SK-N-SH (cell line): Measurements from ENCODE around the gene NRBP1. TPM values are rescaled to one million over a fixed set of nuclear protein-coding genes. Genes with fewer than 3 reads are reported as not detected.

ENCODE experiments used
- CTCF ChIA-PET: fragments of 300-600, 350-600 bp; formaldehyde crosslinking; extraction: SDS; loops from one replicate; lab custom pipeline; 2021; lab: Yijun Ruan, JAX
- POLR2A ChIA-PET: fragments of 350-600 bp; sonication (Branson Sonifier 250); formaldehyde crosslinking; extraction: SDS; loops from one replicate; lab custom pipeline; 2020; ENCODE audit warnings: antibody characterized with exemption, inconsistent platforms; lab: Yijun Ruan, JAX
- DNase-seq: peaks from one replicate; pipeline ENCODE4 v3.0.0; 2012
- H2AFZ ChIP-seq: fragments of 200-600 bp; sonication (generic); 2 replicates; pipeline ENCODE4 v1.8.1; 2016; ENCODE audit warnings: antibody characterized with exemption, mild to moderate bottlenecking, low read depth
- H3F3A ChIP-seq: fragments of 200-600 bp; sonication (generic); replicated peaks from 2 replicates; pipeline ENCODE3; 2016; ENCODE audit warnings: antibody characterized with exemption, mild to moderate bottlenecking; ENCODE audit not compliant: insufficient read depth
- H3K27ac ChIP-seq, 2 experiments: fragments of 200-500 bp in 1 of 2; fragments of 200-600 bp in 1 of 2; sonication (Bioruptor generic) in 1 of 2; sonication (generic), shearing (Covaris generic) in 1 of 2; 2 replicates each; pipeline versions ENCODE4 v1.5.1 to v1.6.1; 2014 to 2016; ENCODE audit warnings: low read depth in 2 of 2, inconsistent platforms in 1 of 2, low read length in 1 of 2, mild to moderate bottlenecking in 1 of 2, mixed read lengths in 1 of 2
- H3K27me3 ChIP-seq: fragments of 200-600 bp; sonication (generic), shearing (Covaris generic); 2 replicates; pipeline ENCODE4 v1.6.1; 2016; ENCODE audit warnings: mixed run types; ENCODE audit not compliant: insufficient read depth
- H3K36me3 ChIP-seq, 2 experiments: fragments of 200-500 bp in 1 of 2; fragments of 200-600 bp in 1 of 2; sonication (Bioruptor generic) in 1 of 2; sonication (generic) in 1 of 2; replicated peaks in 1 of 2; 2 replicates each; pipeline versions ENCODE3 to v1.5.1; 2014 to 2016; ENCODE audit warnings: low read length in 1 of 2, mild to moderate bottlenecking in 1 of 2; ENCODE audit not compliant: insufficient read depth in 2 of 2, control insufficient read depth in 1 of 2
- H3K4me1 ChIP-seq, 2 experiments: fragments of 200-500 bp in 1 of 2; fragments of 200-600 bp in 1 of 2; sonication (Bioruptor generic) in 1 of 2; sonication (generic), shearing (Covaris generic) in 1 of 2; 2 replicates each; pipeline versions ENCODE4 v1.5.1 to v1.6.1; 2014 to 2016; ENCODE audit warnings: low read depth in 1 of 2, low read length in 1 of 2, mixed run types in 1 of 2; ENCODE audit not compliant: insufficient read depth in 2 of 2, control insufficient read depth in 1 of 2
- H3K4me2 ChIP-seq: fragments of 200-600 bp; sonication (generic), shearing (Covaris generic); 2 replicates; pipeline ENCODE4 v1.6.1; 2017; ENCODE audit warnings: mixed run types
- H3K4me3 ChIP-seq, 2 experiments: fragments of 200-500 bp in 1 of 2; fragments of 200-600 bp in 1 of 2; sonication (Bioruptor generic) in 1 of 2; sonication (generic), shearing (Covaris generic) in 1 of 2; 2 replicates each; pipeline versions ENCODE4 v1.5.1 to v1.8.1; 2014 to 2016; ENCODE audit warnings: low read depth in 2 of 2, inconsistent platforms in 1 of 2, low read length in 1 of 2, mild to moderate bottlenecking in 1 of 2, mixed read lengths in 1 of 2, moderate library complexity in 1 of 2
- H3K79me2 ChIP-seq: fragments of 200-600 bp; sonication (generic); 2 replicates; pipeline ENCODE4 v1.8.1; 2017; ENCODE audit warnings: mild to moderate bottlenecking; ENCODE audit not compliant: insufficient read depth
- H3K9ac ChIP-seq: fragments of 200-600 bp; sonication (generic); 2 replicates; pipeline ENCODE4 v1.6.1; 2017; ENCODE audit warnings: mixed run types
- H3K9me2 ChIP-seq: fragments of 200-600 bp; sonication (generic); 2 replicates; pipeline ENCODE4 v1.6.1; 2017; ENCODE audit warnings: mixed run types
- H3K9me3 ChIP-seq: fragments of 200-600 bp; sonication (generic); 2 replicates; pipeline ENCODE4 v1.6.1; 2017; ENCODE audit warnings: mixed run types, mild to moderate bottlenecking, moderate library complexity
- H4K20me1 ChIP-seq: fragments of 200-600 bp; sonication (generic); 2 replicates; pipeline ENCODE4 v1.6.1; 2017; ENCODE audit warnings: mild to moderate bottlenecking, mixed run types; ENCODE audit not compliant: insufficient read depth
- FOXM1 ChIP-seq: IDR thresholded peaks from 2 replicates; pipeline ENCODE4 v1.4.0; 2012; ENCODE audit warnings: low read depth, mild to moderate bottlenecking
- GABPA ChIP-seq: IDR thresholded peaks from 2 replicates; pipeline ENCODE4 v1.4.0; 2012; ENCODE audit warnings: low read depth, mild to moderate bottlenecking
- JUND ChIP-seq: IDR thresholded peaks from 2 replicates; pipeline ENCODE4 v1.4.0; 2012
- MXI1 ChIP-seq: IDR thresholded peaks from 2 replicates; pipeline ENCODE4 v1.6.1; 2012; ENCODE audit warnings: mild to moderate bottlenecking, low read depth, low read length, improper control_type of control experiment
- SMC3 ChIP-seq: IDR thresholded peaks from 2 replicates; pipeline ENCODE4 v1.6.1; 2012; ENCODE audit warnings: low read depth, low read length, improper control_type of control experiment
- TAF1 ChIP-seq: IDR thresholded peaks from 2 replicates; pipeline ENCODE4 v1.6.1; 2012; ENCODE audit warnings: low read depth, mild to moderate bottlenecking, low read length, moderate library complexity, borderline replicate concordance
- USF2 ChIP-seq: fragments of 150-350 bp; IDR thresholded peaks from 2 replicates; pipeline ENCODE4 v1.6.1; 2017; ENCODE audit warnings: antibody characterized with exemption, low read length, low read depth, borderline replicate concordance
- WGBS: methylation state at CpG from one replicate; pipeline ENCODE4 v1.1.6; 2017; ENCODE audit warnings: low lambda C conversion rate; 5-methylcytosine and 5-hydroxymethylcytosine counted together
- polyA plus RNA-seq, 3 experiments: library from polyadenylated mRNA; depleted of rRNA; stranded (reverse); fragments of >200 nt; gene quantifications; 2 replicates each; pipeline ENCODE4 v1.2.3, GENCODE V29; 2012
- TF ChIP-seq, protein P1 (sequence below): IDR thresholded peaks from 2 replicates; pipeline ENCODE4 v1.4.0; 2012; ENCODE audit warnings: low read depth, borderline replicate concordance

Gene NRBP1
- polyA plus RNA-seq, 1 of the 3 experiments (the other 2 are of a cell fraction): 182 TPM

- Histone ChIP-seq H3K4me1 (no peaks in the 10 kb centered on the region), H4K20me1 (no peaks in the 10 kb centered on the region), H3K27ac (no peak overlapping the region), H3K9me3 (no peaks in the 10 kb centered on the region), H3K27me3 (no peaks in the 10 kb centered on the region), H3K9ac (no peak overlapping the region), H3K79me2 (no peaks in the 10 kb centered on the region), H2AFZ (no peak overlapping the region), H3K4me2 (no peak overlapping the region), H3K36me3 (no peaks in the 10 kb centered on the region), H3F3A (peaks cover 3% of the 10 kb centered on the region), H3K9me2 (no peaks in the 10 kb centered on the region), H3K4me3 (no peak overlapping the region)
- 94% methylated on average over 6 of the region's 6 CpGs for WGBS
- ChIA-PET CTCF (no interaction called here), POLR2A (no interaction called here)
- no peak for DNase-seq
- TF ChIP-seq MXI1 (no peak), JUND (no peak), GABPA (no peak), TAF1 (no peak), SMC3 (no peak)
- TF ChIP-seq, protein P1, sequence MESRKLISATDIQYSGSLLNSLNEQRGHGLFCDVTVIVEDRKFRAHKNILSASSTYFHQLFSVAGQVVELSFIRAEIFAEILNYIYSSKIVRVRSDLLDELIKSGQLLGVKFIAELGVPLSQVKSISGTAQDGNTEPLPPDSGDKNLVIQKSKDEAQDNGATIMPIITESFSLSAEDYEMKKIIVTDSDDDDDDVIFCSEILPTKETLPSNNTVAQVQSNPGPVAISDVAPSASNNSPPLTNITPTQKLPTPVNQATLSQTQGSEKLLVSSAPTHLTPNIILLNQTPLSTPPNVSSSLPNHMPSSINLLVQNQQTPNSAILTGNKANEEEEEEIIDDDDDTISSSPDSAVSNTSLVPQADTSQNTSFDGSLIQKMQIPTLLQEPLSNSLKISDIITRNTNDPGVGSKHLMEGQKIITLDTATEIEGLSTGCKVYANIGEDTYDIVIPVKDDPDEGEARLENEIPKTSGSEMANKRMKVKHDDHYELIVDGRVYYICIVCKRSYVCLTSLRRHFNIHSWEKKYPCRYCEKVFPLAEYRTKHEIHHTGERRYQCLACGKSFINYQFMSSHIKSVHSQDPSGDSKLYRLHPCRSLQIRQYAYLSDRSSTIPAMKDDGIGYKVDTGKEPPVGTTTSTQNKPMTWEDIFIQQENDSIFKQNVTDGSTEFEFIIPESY: no peak
These were observed 12.3 kb upstream of the NRBP1 start for GRCh38 chr2:27416151-27416550.

DNA sequence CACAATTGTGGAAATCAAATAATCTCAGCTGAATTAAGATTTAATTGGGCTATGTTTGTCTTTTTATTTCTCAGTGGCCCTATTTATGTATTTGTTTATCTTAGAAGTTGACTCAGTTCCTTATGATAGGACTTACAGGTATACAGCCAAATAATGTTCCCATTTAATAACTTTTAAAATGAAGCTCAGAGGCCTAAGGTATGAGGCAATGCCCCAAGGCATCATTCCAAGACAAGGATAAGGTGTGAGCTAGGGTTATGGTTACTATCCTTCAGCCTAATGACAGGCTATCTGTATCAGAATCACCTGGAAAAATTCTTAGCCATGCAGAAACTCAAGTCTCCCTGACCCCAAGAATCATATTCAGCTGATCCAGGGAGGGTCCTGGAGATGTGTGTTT lies 7.4 kb upstream of the NRBP1 start:
- TF ChIP-seq USF2 (no peak), FOXM1 (no peak)
- DNase-seq: no peak
- H3F3A ChIP-seq: no peaks in the 10 kb centered on the region
- H4K20me1 ChIP-seq: no peaks in the 10 kb centered on the region
- ChIA-PET POLR2A (interaction anchor here (1.5 kb wide), 1 partner anchor 12 kb away, joined by 5 read pairs; the partner anchor contains the start of gene PPM1G), CTCF (interaction anchor here (0.7 to 2.6 kb wide), 4 partner anchors 9 to 263 kb away, joined by 3 to 8 read pairs (median 4); partner anchors contain the start of gene PPM1G)
- no peak overlapping the region for H3K27ac ChIP-seq
- no peaks in the 10 kb centered on the region for H3K9me3 ChIP-seq
- no peaks in the 10 kb centered on the region for H3K79me2 ChIP-seq
- no peak overlapping the region for H3K4me2 ChIP-seq
- H3K27me3 ChIP-seq: no peaks in the 10 kb centered on the region
- H3K9me2 ChIP-seq: no peaks in the 10 kb centered on the region
- no peaks in the 10 kb centered on the region for H3K4me1 ChIP-seq
- H2AFZ ChIP-seq: no peak overlapping the region
- no peak overlapping the region for H3K4me3 ChIP-seq
- H3K36me3 ChIP-seq: no peaks in the 10 kb centered on the region
- no peak overlapping the region for H3K9ac ChIP-seq
